BLaER1 (cell line): ENCODE measurements around the gene LILRB1.

Experiments
- H3K27ac ChIP-seq: shearing (Covaris generic); formaldehyde crosslinking; 2 replicates; pipeline ENCODE4 v1.8.1; 2022
- H3K27me3 ChIP-seq: shearing (Covaris generic); formaldehyde crosslinking; 2 replicates; pipeline ENCODE4 v1.8.1; 2022
- H3K36me3 ChIP-seq: shearing (Covaris generic); formaldehyde crosslinking; 2 replicates; pipeline ENCODE4 v1.8.1; 2022
- H3K4me1 ChIP-seq: shearing (Covaris generic); formaldehyde crosslinking; 2 replicates; pipeline ENCODE4 v1.8.1; 2022
- H3K4me2 ChIP-seq: shearing (Covaris generic); formaldehyde crosslinking; 2 replicates; pipeline ENCODE4 v1.8.1; 2022
- H3K4me3 ChIP-seq: shearing (Covaris generic); formaldehyde crosslinking; 2 replicates; pipeline ENCODE4 v1.8.1; 2022
- H3K9ac ChIP-seq: shearing (Covaris generic); formaldehyde crosslinking; 2 replicates; pipeline ENCODE4 v1.8.1; 2022
- H3K9me3 ChIP-seq: shearing (Covaris generic); formaldehyde crosslinking; 2 replicates; pipeline ENCODE4 v1.8.1; 2022
- H4K20me1 ChIP-seq: shearing (Covaris generic); formaldehyde crosslinking; 2 replicates; pipeline ENCODE4 v1.8.1; 2022
- Cebpa-rat ChIP-seq: shearing (Covaris generic); IDR thresholded peaks from 2 replicates; pipeline ENCODE4 v1.8.1; 2022

Gene LILRB1

GRCh38 chr19:54660306-54660705 lies 30.0 kb downstream of the LILRB1 start:
- Histone ChIP-seq H3K9ac (peak overlapping the region; percentile 79), H3K4me1 (peaks cover 56% of the 10 kb centered on the region)

DNA sequence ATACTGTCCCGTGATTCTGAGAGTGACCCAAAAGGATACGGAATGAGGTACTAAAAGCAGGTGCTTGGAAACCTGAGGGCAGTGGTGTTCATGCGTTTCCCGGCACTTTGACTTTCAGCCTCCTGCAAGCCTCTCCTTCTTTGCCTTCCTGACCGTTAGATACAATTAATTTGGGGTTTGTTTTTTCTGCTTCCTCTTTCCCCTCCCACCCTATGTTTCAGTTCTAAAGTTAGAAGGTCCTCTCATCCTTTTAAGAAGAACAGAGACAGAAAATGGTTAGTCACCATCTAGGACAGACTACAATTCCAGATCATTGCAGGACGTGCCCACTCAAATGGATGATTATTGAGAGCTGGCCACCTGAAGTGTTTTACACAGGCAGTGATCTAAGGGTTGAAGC lies 30.7 kb downstream of the LILRB1 start:
- H3K4me1 ChIP-seq = peaks cover 56% of the 10 kb centered on the region
- H3K4me3 ChIP-seq = peak overlapping the region; percentile 66
- H3K9me3 ChIP-seq = no peaks in the 10 kb centered on the region
- TF ChIP-seq Cebpa-rat = no peak
- H4K20me1 ChIP-seq = no peaks in the 10 kb centered on the region
- peak overlapping the region; percentile 88 for H3K4me2 ChIP-seq
- H3K36me3 ChIP-seq = peaks cover 19% of the 10 kb centered on the region
- no peaks in the 10 kb centered on the region for H3K27me3 ChIP-seq
- peak overlapping the region; percentile 71 for H3K27ac ChIP-seq
- peak overlapping the region; percentile 79 for H3K9ac ChIP-seq

More at GRCh38 chr19:54660306-54660705, 30.0 kb downstream of the LILRB1 start:
- Histone ChIP-seq H3K27me3 (no peaks in the 10 kb centered on the region), H3K4me3 (peak overlapping the region; percentile 66), H3K9me3 (no peaks in the 10 kb centered on the region), H3K4me2 (peak overlapping the region; percentile 88), H4K20me1 (no peaks in the 10 kb centered on the region), H3K36me3 (peaks cover 13% of the 10 kb centered on the region), H3K27ac (peak overlapping the region; percentile 71)
- no peak for TF ChIP-seq Cebpa-rat

- peak overlapping the region; percentile 66 for H3K4me3 ChIP-seq
- H3K27ac ChIP-seq = peak overlapping the region; percentile 71
- H3K9me3 ChIP-seq = peaks cover 5% of the 10 kb centered on the region; the same call in 1 of the 2 replicates
- peaks cover 56% of the 10 kb centered on the region for H3K4me1 ChIP-seq
- TF ChIP-seq Cebpa-rat = no peak
- H3K36me3 ChIP-seq = peaks cover 29% of the 10 kb centered on the region
- H3K27me3 ChIP-seq = no peaks in the 10 kb centered on the region
- peak overlapping the region; percentile 79 for H3K9ac ChIP-seq
- H3K4me2 ChIP-seq = peak overlapping the region; percentile 88
- H4K20me1 ChIP-seq = no peaks in the 10 kb centered on the region
Measured at GRCh38 chr19:54661846-54662481, 31.7 kb downstream of the LILRB1 start.

DNA sequence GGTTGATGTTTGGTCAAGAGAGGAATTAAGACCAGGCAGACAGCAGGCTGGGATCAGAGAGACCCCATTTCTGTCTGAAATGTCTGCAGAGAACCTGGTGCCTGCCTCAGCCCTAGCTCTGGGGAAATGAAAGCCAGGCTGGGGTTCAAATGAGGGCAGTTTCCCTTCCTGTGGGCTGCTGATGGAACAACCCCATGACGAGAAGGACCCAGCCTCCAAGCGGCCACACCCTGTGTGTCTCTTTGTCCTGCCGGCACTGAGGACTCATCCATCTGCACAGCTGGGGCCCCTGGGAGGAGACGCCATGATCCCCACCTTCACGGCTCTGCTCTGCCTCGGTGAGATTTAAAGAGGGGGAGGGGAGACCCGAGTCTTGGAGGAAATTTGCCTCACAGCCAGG lies 32.4 kb downstream of the LILRB1 start, which contains the start of gene LILRB4:
Gene LILRB4 (plus strand): TSS at position 256 of the 400 bp plus-strand sequence. CDS start 49 bp downstream, at position 305.
- Histone ChIP-seq H3K4me3 (peak within 1 kb of the TSS; percentile 66), H3K27ac (peak within 1 kb of the TSS; percentile 71), H4K20me1 (no peaks in the 10 kb centered on the region), H3K4me2 (peak within 1 kb of the TSS; percentile 88), H3K36me3 (peaks cover 37% of the 10 kb centered on the region), H3K9me3 (peaks cover 6% of the 10 kb centered on the region; the same call in 1 of the 2 replicates), H3K9ac (peak within 1 kb of the TSS; percentile 79), H3K27me3 (no peaks in the 10 kb centered on the region), H3K4me1 (peaks cover 56% of the 10 kb centered on the region)
- TF ChIP-seq Cebpa-rat = no peak

- H4K20me1 ChIP-seq = no peaks in the 10 kb centered on the region
- H3K4me2 ChIP-seq = no peak overlapping the region
- no peak overlapping the region for H3K9ac ChIP-seq
- H3K4me1 ChIP-seq = peaks cover 47% of the 10 kb centered on the region
- H3K4me3 ChIP-seq = no peak overlapping the region
- H3K27me3 ChIP-seq = no peaks in the 10 kb centered on the region
- peaks cover 44% of the 10 kb centered on the region for H3K36me3 ChIP-seq
- no peak overlapping the region for H3K27ac ChIP-seq
- no peak for TF ChIP-seq Cebpa-rat
- peaks cover 15% of the 10 kb centered on the region; the same call in 1 of the 2 replicates for H3K9me3 ChIP-seq
Measured at GRCh38 chr19:54665530-54665929, 35.2 kb downstream of the LILRB1 start.

DNA sequence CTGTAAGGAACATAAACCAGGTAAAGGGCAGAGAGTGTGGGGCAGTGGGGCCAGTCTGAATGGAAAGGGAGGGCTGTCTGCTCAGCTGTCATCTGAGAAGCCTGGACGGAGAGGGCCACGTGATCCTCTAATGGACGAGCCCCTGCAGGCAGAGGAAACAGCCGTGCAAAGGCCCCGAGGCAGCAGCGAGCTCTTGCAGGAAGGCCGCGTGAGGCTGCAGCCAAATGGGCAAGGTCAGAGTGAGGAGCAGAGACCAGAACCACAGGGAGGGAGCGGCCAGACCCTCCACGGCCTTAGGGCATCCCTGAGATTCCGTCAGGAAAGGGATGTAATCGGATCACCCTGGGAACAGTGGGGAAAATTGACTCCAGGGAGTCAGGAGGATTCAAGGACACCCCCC lies 36.9 kb downstream of the LILRB1 start:
- no peak for TF ChIP-seq Cebpa-rat
- Histone ChIP-seq H3K4me1 (peaks cover 42% of the 10 kb centered on the region), H3K4me3 (no peak overlapping the region), H3K9ac (no peak overlapping the region), H3K27me3 (no peaks in the 10 kb centered on the region), H3K36me3 (peaks cover 44% of the 10 kb centered on the region), H4K20me1 (no peaks in the 10 kb centered on the region), H3K9me3 (peaks cover 15% of the 10 kb centered on the region; the same call in 1 of the 2 replicates), H3K27ac (no peak overlapping the region), H3K4me2 (no peak overlapping the region)

DNA sequence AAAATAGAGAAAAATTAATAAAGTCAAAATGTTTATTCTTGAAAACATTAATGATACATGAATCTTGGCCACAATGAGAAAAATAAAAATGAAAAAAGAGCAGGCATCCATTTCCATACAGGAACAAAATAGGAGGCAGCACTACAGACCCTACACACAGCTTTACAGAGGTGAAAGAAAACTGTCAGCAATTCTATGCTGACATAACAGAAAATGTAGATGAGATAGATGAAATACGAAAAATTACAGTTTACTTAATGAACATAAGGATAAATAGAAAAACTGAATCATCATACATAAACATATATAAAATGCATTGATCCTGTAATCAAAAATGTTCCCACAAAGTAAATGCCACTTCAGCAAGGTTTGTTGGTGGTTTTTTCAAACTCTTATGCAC lies 38.1 kb downstream of the LILRB1 start:
- Histone ChIP-seq H3K27ac (no peak overlapping the region), H3K4me2 (no peak overlapping the region), H3K36me3 (peaks cover 44% of the 10 kb centered on the region), H3K27me3 (no peaks in the 10 kb centered on the region), H3K4me1 (peaks cover 31% of the 10 kb centered on the region), H4K20me1 (no peaks in the 10 kb centered on the region), H3K9me3 (peaks cover 15% of the 10 kb centered on the region; the same call in 1 of the 2 replicates), H3K9ac (no peak overlapping the region), H3K4me3 (no peak overlapping the region)
- no peak for TF ChIP-seq Cebpa-rat

- Histone ChIP-seq H3K9ac (0 out of 2 replicates have a peak overlapping the region, but pooled peaks have one; percentile 13), H3K27me3 (no peaks in the 10 kb centered on the region), H3K36me3 (peaks cover 26% of the 10 kb centered on the region), H4K20me1 (no peaks in the 10 kb centered on the region), H3K4me2 (peak overlapping the region; percentile 28; the same call in 1 of the 2 replicates), H3K4me3 (no peak overlapping the region), H3K9me3 (peaks cover 15% of the 10 kb centered on the region; the same call in 1 of the 2 replicates), H3K4me1 (peaks cover 21% of the 10 kb centered on the region), H3K27ac (no peak overlapping the region)
- no peak for TF ChIP-seq Cebpa-rat
Measured at GRCh38 chr19:54670576-54671357, 40.5 kb downstream of the LILRB1 start.

- Histone ChIP-seq H3K27ac (no peak overlapping the region), H3K4me1 (peaks cover 25% of the 10 kb centered on the region), H3K27me3 (no peaks in the 10 kb centered on the region), H3K36me3 (peaks cover 2% of the 10 kb centered on the region; the same call in 1 of the 2 replicates), H3K9me3 (peaks cover 4% of the 10 kb centered on the region; the same call in 1 of the 2 replicates), H3K4me3 (no peak overlapping the region), H4K20me1 (no peaks in the 10 kb centered on the region), H3K9ac (no peak overlapping the region), H3K4me2 (no peak overlapping the region)
- no peak for TF ChIP-seq Cebpa-rat
Measured at GRCh38 chr19:54673222-54673621, 42.9 kb downstream of the LILRB1 start.
